Measurements from ENCODE around the gene SEC23A. TPM values are rescaled to one million over a fixed set of nuclear protein-coding genes. Genes with fewer than 3 reads are reported as not detected.

Gene SEC23A
- polyA plus RNA-seq, 2 of the 4 experiments (the other 2 are of a cell fraction) = 96.4 to 176 TPM

- Histone ChIP-seq H3K27ac (no peak overlapping the region), H3K4me3 (no peak overlapping the region), H3K4me2 (no peak overlapping the region), H3K9me3 (no peaks in the 10 kb centered on the region; the same call in 1 of the 3 replicates), H3K4me1 (no peaks in the 10 kb centered on the region)
- no peak for DNase-seq (ENCODE audit: low read depth in 1 of 2, low spot score in 1 of 2)
- WGBS (ENCODE audit: missing lambda C conversion rate) = 41% methylated on average over 2 of the region's 2 CpGs
- FAIRE-seq = no peak
- ATAC-seq = no peak
- no peak for TF ChIP-seq POLR2AphosphoS2 (conservative IDR thresholded peaks at IDR 0.05; ENCODE audit: low read length)
- TF ChIP-seq PBX3 (IDR thresholded peaks at IDR 0.05) = no peak
- no peak for TF ChIP-seq HMGXB4 (CRISPR knock-in tag; IDR thresholded peaks at IDR 0.05; ENCODE audit: borderline replicate concordance)
- POLR2A ChIA-PET = no interaction called here
- CTCF ChIA-PET = interaction anchor here (1.7 kb wide), 1 partner anchor 29 kb away, joined by 3 read pairs; no protein-coding TSS in a partner anchor
Measured at GRCh38 chr14:38987781-38988180, 115.3 kb downstream of the SEC23A start.

GRCh38 chr14:38982837-38983236 is 120.2 kb downstream of the SEC23A start:
- ChIA-PET CTCF (interaction anchor here (0.8 to 1.7 kb wide), 2 partner anchors 9 to 32 kb away, joined by 3 to 4 read pairs; no protein-coding TSS in a partner anchor), POLR2A (no interaction called here)
- no peak for DNase-seq (ENCODE audit: low read depth in 1 of 2, low spot score in 1 of 2)
- Histone ChIP-seq H3K4me1 (no peaks in the 10 kb centered on the region), H3K4me2 (no peak overlapping the region), H3K9me3 (no peaks in the 10 kb centered on the region; the same call in 1 of the 3 replicates), H3K4me3 (no peak overlapping the region), H3K27ac (no peak overlapping the region)
- TF ChIP-seq REST (IDR thresholded peaks at IDR 0.05) (no peak), CHD2 (IDR thresholded peaks at IDR 0.05; ENCODE audit: low read length, partially characterized antibody) (no peak), RCOR1 (IDR thresholded peaks at IDR 0.05; ENCODE audit: low read depth, low read length) (no peak), BCL3 (IDR thresholded peaks at IDR 0.05) (no peak), MAZ (IDR thresholded peaks at IDR 0.05; ENCODE audit: borderline replicate concordance, low read depth, low read length) (no peak), POLR2AphosphoS2 (conservative IDR thresholded peaks at IDR 0.05; ENCODE audit: low read length) (no peak), TFCP2L1 (CRISPR knock-in tag; IDR thresholded peaks at IDR 0.05) (no peak)
- ATAC-seq = no peak
- WGBS (ENCODE audit: missing lambda C conversion rate) = 0% methylated on average over 1 of the region's 1 CpG
- no peak for FAIRE-seq

GRCh38 chr14:38982278-38982677 is 120.8 kb downstream of the SEC23A start:
- no peak overlapping the region for H3K4me3 ChIP-seq
- no peak overlapping the region for H3K27ac ChIP-seq
- FAIRE-seq (no peak), DNase-seq (ENCODE audit: low read depth in 1 of 2, low spot score in 1 of 2) (no peak), ATAC-seq (no peak)
- ChIA-PET POLR2A (no interaction called here), CTCF (interaction anchor here (0.8 to 1.7 kb wide), 4 partner anchors 9 to 260 kb away, joined by 3 to 4 read pairs (median 3); no protein-coding TSS in a partner anchor)
- no peaks in the 10 kb centered on the region; the same call in 1 of the 3 replicates for H3K9me3 ChIP-seq
- H3K4me1 ChIP-seq = no peaks in the 10 kb centered on the region
- WGBS (ENCODE audit: missing lambda C conversion rate) = 5% methylated on average over 3 of the region's 3 CpGs
- H3K4me2 ChIP-seq = no peak overlapping the region
- TF ChIP-seq KDM5A (IDR thresholded peaks at IDR 0.05) (no peak), FOSB (CRISPR knock-in tag; IDR thresholded peaks at IDR 0.05) (no peak), PBX3 (IDR thresholded peaks at IDR 0.05) (no peak), RARB (CRISPR knock-in tag; IDR thresholded peaks at IDR 0.05) (no peak), CEBPB (IDR thresholded peaks at IDR 0.05) (no peak), TP53 (CRISPR knock-in tag; IDR thresholded peaks at IDR 0.05) (no peak), RAD21 (conservative IDR thresholded peaks at IDR 0.05 in 1 of 2, IDR thresholded peaks at IDR 0.05 in 1 of 2) (no peak), SREBF2 (IDR thresholded peaks at IDR 0.05) (no peak), ATOH8 (CRISPR knock-in tag; IDR thresholded peaks at IDR 0.05; ENCODE audit: low read depth) (no peak), CHD4 (IDR thresholded peaks at IDR 0.05; ENCODE audit: borderline replicate concordance) (no peak), HMGXB4 (CRISPR knock-in tag; IDR thresholded peaks at IDR 0.05; ENCODE audit: borderline replicate concordance) (no peak), RNF2 (IDR thresholded peaks at IDR 0.05; ENCODE audit: borderline replicate concordance, low read depth) (no peak), EP300 (IDR thresholded peaks at IDR 0.05) (no peak)

All from A549 (cell line).